ENCODE results near the gene CUL4A. TPM values are rescaled to one million over a fixed set of nuclear protein-coding genes. Genes with fewer than 3 reads are reported as not detected.
"Not testable (repeated sequence)": the region's sequence is repeated elsewhere in the genome, so short reads cannot be mapped to it uniquely, and the experiment has no call there.

CUL4A gene
- total RNA-seq, 1 donor from 2014 or later: 101 TPM

DNA sequence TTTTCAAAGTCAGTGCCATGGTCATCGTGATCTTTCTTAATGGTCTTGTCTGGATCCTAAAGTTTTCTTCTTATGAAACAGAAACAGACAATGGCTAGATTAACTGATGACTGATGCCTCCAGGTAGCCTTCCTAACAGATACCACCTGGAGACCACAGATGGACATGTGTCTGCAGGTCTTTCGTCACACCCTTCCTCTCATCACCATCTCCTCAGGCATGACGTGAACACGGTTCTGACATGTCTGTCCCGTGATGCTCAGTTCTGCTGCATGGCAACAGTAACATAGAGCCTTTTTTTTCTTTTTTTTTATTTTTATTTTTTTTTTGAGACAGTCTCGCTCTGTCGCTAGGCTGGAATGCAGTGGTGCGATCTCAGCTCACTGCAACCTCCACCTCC is 74.5 kb downstream of the CUL4A start:
- intact Hi-C loops (cut with micrococcal nuclease): no loop called here

DNA sequence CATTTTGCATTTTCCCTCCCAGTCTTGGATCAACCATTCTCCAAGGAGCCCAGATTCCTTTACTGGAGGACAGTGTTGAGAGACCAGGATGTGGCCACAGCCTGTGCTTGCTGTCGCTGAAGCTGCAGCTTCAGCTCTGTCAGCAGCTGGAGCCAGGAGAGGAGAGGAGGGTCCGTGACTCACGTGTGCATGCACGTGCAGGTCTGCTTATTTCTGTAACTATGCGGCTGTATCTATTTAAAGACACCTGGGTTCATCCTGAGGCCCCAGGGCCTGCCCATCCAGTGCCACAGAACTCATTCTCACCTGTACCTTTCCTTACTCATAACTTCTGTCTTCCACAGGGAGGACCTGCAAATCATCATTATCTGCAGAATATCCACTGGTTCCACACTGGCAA is 79.5 kb downstream of the CUL4A start:
- intact Hi-C loops (cut with micrococcal nuclease): no loop called here

DNA sequence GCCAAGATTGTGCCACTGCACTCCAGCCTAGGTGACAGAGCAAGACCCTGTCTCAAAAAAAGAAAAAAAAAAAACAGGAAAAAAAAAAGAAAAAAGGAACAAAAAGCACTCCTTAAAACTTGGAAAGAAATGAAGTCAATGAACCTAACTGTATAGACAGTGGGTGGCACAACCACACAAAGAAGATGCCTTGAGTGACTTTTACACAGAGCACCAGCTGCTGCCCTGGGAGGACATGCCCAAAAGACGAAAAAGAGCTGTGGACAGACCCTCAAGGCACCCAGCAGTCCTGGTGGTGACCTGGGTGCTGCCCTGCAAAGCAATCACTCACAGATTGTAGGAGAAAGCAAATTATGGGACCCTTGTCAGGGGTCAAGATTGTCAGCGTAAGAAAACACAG is 81.7 kb downstream of the CUL4A start:
- intact Hi-C loops (cut with micrococcal nuclease): no loop called here

DNA sequence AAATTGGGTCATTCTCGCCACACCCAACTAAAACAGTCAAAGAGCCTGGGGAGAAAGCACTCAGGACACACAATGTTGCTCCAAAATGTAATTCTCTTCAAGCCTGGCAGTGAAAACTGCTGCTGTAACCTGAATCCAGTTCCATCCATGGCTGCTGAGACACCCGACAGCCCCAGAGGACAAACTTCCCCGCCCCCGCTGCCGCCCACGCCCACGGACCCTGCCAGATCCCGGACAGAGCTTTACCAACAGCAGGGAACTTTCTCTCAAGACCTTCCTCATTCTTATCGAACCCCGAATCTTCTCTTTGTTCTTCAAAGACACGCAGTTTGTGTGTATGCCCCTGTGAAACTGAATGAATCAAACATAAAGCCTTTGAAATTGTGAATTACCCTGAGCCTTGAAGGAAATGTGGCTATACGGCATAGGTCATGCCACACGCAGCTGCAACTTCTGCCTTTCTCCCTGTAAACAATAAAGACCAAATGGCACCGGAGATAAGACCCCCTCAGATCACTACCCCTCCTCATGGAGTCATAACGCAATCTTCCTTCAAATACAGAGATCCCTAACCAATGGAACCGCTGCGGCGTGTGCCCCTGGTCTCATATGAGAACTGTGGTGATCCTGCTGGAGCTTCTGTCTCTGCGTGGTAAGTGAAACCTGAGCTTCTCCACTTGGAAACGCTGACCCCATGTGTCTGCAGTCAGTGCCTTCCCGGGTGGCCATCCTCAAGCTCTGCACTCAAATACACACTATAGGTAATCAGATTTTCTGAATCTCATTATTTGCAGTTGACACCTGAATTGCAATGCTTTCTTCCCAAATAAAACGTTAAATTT is 82.8 kb downstream of the CUL4A start:
- intact Hi-C loops (cut with micrococcal nuclease): no loop called here

- intact Hi-C loops (cut with micrococcal nuclease): no loop called here
Measured at GRCh38 chr13:113293686-113294085, 84.3 kb downstream of the CUL4A start.

GRCh38 chr13:113295776-113296175 is 86.4 kb downstream of the CUL4A start:
- intact Hi-C loops (cut with micrococcal nuclease): loop anchor here (2.0 to 5.0 kb wide), 5 partner anchors 67 to 607 kb away; partner anchors contain the start of genes GRTP1 and TFDP1

DNA sequence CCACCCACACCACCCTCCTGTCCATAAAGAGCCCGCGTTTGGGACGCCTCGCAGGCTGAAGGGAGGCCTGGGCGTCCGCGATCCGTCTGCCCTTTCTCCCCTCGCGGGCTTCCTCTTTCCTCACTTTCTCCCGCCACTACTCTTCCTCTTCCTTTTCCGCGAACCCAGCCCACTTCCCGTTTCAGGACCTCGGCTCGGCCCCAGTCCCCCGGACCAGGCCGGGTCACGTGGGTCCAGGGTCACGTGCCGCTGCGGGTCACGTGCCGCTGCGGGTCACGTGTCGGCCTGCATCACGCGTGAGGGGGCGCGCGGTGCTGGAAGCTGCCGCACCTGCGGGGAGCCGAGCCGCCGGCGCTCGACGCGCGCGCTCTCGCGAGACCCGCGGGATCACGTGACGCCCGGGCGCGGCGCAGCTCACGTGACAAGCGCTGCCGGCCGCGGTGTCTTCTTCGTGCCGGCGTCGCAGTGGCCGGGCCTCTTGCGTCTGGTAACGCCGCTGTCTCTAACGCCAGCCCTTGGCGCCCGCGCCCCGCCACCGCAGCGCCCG is 87.5 kb downstream of the CUL4A start, which contains the start of gene LAMP1:
LAMP1 (plus strand) TSS at position 417 of the 547 bp plus-strand sequence. CDS start 196 bp downstream, outside the sequence.
- intact Hi-C loops (cut with micrococcal nuclease): loop anchor here (1.0 to 5.0 kb wide), 8 partner anchors 65 to 608 kb away; partner anchors contain the start of genes DCUN1D2, GRTP1, PCID2 and TFDP1

DNA sequence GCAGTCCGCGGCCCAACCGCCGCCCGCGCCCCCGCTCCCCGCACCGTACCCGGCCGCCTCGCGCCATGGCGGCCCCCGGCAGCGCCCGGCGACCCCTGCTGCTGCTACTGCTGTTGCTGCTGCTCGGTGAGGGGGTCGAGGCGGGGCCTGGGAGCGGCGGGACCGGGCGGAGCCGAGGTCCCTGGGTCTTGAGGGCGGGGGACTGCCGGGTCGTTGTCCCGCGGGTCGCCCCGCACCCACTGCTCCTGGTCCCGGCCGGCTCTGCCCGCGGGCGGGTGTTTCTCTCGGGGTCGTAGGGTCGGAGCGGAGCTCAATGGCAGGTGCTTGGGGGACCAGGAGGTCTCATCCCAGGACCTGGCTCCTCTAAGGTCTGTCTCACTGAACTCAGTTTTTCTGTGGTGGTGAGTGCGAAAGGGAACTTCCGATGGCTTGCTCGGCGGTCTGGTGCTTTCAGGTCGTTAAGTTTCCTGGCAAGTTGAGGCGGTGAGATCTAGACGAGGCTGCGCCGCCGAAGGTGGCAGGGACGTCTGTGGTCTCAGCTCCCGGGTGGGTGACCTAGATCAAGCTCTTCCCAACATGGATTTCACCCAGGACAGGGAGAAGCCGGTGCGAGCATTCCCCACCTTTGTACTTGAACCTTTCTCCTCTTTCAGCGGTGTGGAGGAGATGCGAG is 88.1 kb downstream of the CUL4A start:
- intact Hi-C loops (cut with micrococcal nuclease): loop anchor here (1.0 to 5.0 kb wide), 8 partner anchors 65 to 609 kb away; partner anchors contain the start of genes DCUN1D2, GRTP1, PCID2 and TFDP1

DNA sequence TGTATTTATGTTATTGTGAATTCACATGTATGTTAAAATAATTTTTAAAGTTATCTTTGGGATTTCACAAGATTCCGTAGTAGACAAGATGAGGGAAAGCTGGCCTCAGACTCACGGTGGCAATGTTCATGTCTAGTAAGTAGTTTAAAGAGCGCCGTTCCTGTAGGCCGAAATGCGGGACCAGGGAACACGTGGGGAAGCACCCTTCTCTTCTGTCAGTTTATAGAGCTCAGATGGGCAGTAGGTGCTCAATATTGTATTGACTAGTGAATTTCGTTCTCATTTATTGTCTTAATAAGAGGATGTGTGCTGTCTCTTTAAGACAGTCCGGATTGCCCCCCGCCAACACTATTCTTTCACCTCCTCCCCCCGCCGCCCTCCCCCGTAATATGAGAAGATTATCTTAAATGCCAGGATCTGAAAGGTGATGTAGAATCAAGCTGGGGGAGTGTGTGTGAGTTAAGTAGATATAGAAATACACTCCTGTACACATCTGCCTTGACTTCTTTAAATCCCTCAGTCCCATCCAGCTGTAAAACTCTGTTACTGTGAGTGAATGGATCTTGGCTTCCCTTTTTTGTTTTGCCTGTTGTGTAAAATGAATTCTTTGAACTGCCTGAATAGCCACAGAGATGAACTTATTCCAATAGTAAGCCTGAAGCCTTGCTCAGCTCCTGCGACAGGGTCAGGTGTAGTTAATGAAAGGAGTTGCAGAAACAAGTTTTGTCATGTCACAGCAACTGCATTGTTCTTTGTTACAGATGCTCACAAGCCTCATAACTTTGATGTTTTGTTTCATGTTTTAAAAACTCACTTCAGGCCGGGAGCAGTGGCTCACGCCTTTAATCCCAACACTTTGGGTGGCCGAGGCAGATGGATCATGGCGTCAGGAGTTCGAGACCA is 88.9 kb downstream of the CUL4A start:
- intact Hi-C loops (cut with micrococcal nuclease): loop anchor here (5.0 kb wide), 2 partner anchors 64 to 94 kb away; partner anchors contain the start of gene GRTP1

GRCh38 chr13:113299951-113300350 is 90.5 kb downstream of the CUL4A start:
- intact Hi-C loops (cut with micrococcal nuclease): loop anchor here (5.0 kb wide), 2 partner anchors 62 to 92 kb away; partner anchors contain the start of gene GRTP1

DNA sequence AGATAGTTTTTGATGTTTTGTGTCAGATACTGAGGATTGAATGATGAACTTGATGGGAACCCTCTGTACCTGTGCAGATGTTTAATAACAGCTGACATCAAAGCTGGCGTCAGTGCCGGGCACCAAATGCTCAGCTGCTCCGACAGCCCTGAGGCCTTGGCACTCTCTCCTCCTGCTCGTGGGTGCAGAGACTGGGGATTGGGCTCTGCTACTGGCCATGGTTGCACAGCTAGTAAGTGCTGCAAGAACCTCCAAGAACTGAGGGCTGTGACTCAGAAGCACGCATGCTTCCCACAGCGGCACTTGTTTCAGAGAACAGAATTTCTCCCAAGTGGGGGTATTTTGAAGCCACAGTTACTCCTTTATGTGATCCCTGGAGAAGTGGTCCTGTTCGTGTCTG is 93.6 kb downstream of the CUL4A start:
- intact Hi-C loops (cut with micrococcal nuclease): no loop called here

- intact Hi-C loops (cut with micrococcal nuclease): no loop called here
Measured at GRCh38 chr13:113304121-113304520, 94.7 kb downstream of the CUL4A start.

GRCh38 chr13:113305208-113305607 is 95.8 kb downstream of the CUL4A start:
- intact Hi-C loops (cut with micrococcal nuclease): no loop called here

DNA sequence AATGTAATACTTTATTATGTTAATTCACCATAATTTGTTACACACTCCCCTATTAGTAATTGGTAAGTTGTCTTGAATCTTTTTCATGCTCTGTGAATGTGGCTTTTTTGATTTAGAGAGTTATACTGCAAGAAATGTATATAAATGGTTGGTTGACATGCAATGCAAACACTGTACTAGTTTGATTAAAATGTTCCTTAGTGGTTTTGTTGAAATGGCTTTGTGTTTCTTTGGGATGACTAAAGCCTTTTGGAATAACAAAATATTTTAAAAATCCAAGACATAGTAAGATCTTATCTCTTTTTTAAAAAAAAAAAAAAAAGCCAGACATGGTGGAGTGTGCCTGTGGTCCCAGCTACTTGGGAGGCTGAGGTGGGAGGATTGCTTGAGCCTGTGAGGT is 98.1 kb downstream of the CUL4A start:
- intact Hi-C loops (cut with micrococcal nuclease): no loop called here

- intact Hi-C loops (cut with micrococcal nuclease): no loop called here
Measured at GRCh38 chr13:113309473-113309872, 100.1 kb downstream of the CUL4A start.

- intact Hi-C loops (cut with micrococcal nuclease): not testable (repeated sequence)
Measured at GRCh38 chr13:113314112-113314511, 104.7 kb downstream of the CUL4A start.

DNA sequence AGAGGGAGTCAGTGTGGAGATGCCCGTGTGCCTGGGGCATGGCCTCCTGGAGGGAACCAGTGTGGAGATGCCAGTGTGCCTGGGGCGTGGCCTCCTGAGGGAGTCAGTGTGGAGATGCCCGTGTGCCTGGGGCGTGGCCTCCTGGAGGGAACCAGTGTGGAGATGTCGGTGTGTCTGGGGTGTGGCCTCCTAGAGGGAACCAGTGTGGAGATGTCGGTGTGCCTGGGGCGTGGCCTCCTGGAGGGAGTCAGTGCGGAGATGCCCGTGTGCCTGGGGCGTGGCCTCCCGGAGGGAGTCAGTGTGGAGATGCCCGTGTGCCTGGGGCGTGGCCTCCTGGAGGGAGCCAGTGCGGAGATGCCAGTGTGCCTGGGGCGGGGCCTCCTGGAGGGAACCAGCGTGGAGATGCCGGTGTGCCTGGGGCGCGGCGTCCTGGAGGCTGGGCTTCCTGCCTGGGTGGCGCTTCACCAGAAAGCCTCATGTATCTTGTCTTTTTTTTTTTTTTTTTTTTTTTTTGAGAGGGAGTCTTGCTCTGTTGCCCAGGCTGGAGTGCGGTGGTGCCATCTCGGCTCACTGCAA is 105.6 kb downstream of the CUL4A start:
- intact Hi-C loops (cut with micrococcal nuclease): not testable (repeated sequence)

DNA sequence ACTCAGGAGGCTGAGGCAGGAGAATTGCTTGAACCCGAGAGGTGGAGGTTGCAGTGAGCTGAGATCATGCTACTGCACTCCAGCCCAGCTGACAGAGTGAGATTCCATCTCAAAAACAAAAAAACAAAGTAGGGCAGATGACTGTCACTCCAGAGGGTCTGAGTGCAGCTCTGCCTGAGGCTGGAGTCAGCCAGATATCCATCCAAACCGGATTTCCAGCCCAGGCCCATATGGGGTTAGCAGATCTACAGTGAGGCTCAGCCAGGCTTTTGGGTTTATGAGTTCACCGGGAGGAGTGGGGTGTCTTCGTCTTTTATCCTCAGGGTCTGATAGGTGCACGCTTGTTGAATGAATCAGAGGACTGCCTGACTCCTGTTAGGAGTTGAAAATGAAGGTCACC is 106.6 kb downstream of the CUL4A start:
- intact Hi-C loops (cut with micrococcal nuclease): no loop called here

Measured in T-helper 1 cell treated with Interleukin-12 subunit alpha and Interleukin-12 subunit beta and Interleukin-4 antibody, amounts not matched to agents 30 ng/mL and 1 ng/mL, for 36 hours (primary cell).